Heart right ventricle (tissue), 16 donors: Measurements from ENCODE around the gene SYCP2. TPM values are rescaled to one million over a fixed set of nuclear protein-coding genes. Genes with fewer than 3 reads are reported as not detected.

Experiments used
- ATAC-seq, 8 donors: fragments of 200-7000 bp; cut with Tn5 transposase; one replicate each; pipeline ENCODE4 v1.9.1; 2020; ENCODE audit warnings: mild to moderate bottlenecking in 8 of 8, moderate library complexity in 8 of 8, moderate number of reproducible peaks in 1 of 8
- DNase-seq, 2 donors: peaks; one replicate each; pipeline ENCODE4 v3.0.0-alpha.2; 2020
- H3K27ac ChIP-seq, 10 donors: fragments of 200-600 bp; sonication (generic) in 2 of 10; one replicate each; pipeline versions ENCODE4 v1.5.0 to v1.8.0; 2020 to 2022; ENCODE audit warnings: mild to moderate bottlenecking in 3 of 10
- H3K27me3 ChIP-seq, 7 donors: fragments of 200-600 bp; one replicate each; pipeline ENCODE4 v1.8.0; 2021 to 2022; ENCODE audit warnings: mild to moderate bottlenecking in 2 of 7
- H3K36me3 ChIP-seq, 9 donors: fragments of 200-600 bp; sonication (generic) in 1 of 9; one replicate each; pipeline versions ENCODE4 v1.5.0 to v1.8.0; 2020 to 2022; ENCODE audit warnings: mild to moderate bottlenecking in 2 of 9
- H3K4me1 ChIP-seq, 9 donors: fragments of 200-600 bp; sonication (generic) in 1 of 9; one replicate each; pipeline versions ENCODE4 v1.5.0 to v1.8.0; 2020 to 2022; ENCODE audit warnings: mild to moderate bottlenecking in 4 of 9
- H3K4me3 ChIP-seq, 10 donors: fragments of 200-600 bp; sonication (generic) in 2 of 10; one replicate each; pipeline versions ENCODE4 v1.5.0 to v1.8.0; 2020 to 2022; ENCODE audit warnings: mild to moderate bottlenecking in 7 of 10, moderate library complexity in 2 of 10
- H3K9me3 ChIP-seq, 11 donors: fragments of 200-600 bp in 10 of 11; sonication (generic) in 2 of 11; one replicate each; pipeline versions ENCODE4 v1.5.0 to v1.8.0; 2013 to 2022; ENCODE audit warnings: mild to moderate bottlenecking in 2 of 11, control low read depth in 1 of 11, moderate library complexity in 1 of 11
- CTCF ChIP-seq, 9 donors: fragments of 200-600 bp; sonication (generic) in 2 of 9; IDR thresholded peaks; one replicate each; pipeline versions ENCODE4 v1.5.0 to v1.8.0; 2021 to 2022; ENCODE audit warnings: antibody characterized with exemption in 9 of 9, mild to moderate bottlenecking in 5 of 9, moderate library complexity in 1 of 9
- WGBS, 2 donors: extraction: QIAGEN DNeasy Blood & Tissue Kit; methylation state at CpG; one replicate each; pipeline ENCODE4 v1.1.7; 2013; ENCODE audit warnings: inconsistent platforms in 1 of 2; 5-methylcytosine and 5-hydroxymethylcytosine counted together
- intact Hi-C, 10 donors: fragments of 100-400 bp; cut with DNase I; formaldehyde crosslinking; loops; one replicate each; pipeline versions ENCODE4 v1.11.1 to v1.14.2; 2022
- polyA plus RNA-seq, 2 donors: library from polyadenylated mRNA; stranded (reverse); fragments of 200-250 nt; gene quantifications; one replicate each; pipeline ENCODE4 v1.2.3, GENCODE V29; 2013
- total RNA-seq, 10 donors: library from RNA; stranded (reverse); fragmentation: NEBNext Ultra II Directional in 3 of 10; extraction: Animal tissue kit (Norgen Biotek cat#: 25700) in 3 of 10; gene quantifications; one replicate each; pipeline versions ENCODE4 v1.2.1 to v1.2.4, GENCODE V29; 2021 to 2023
- donor health status: Arrhythmogenic right ventricular cardiomyopathy.
- donor health status: ischemic (EF 13 %, LVEDD 7.1; RV severe dilation, severe dysfunction).
- donor health status: healthy with polysubstance abuse.
- donor health status: DM: no; HTN: yes; CAD: no.
- donor health status: DM: no; HTN: no; CAD: no.
- donor health status: ischemic (EF 25% LVEDD 6.9; RV normal size, moderate dysfunction).
- donor health status: ischemic (EF 25% LVEDD 5.7; RV mildly dilated, moderate dysfunction).
- donor health status: healthy.
- donor health status: DM: yes; HTN: yes; CAD: no.
- donor health status: Ischemic cardiomyopathy.
- donor health status: ischemic (EF 35%, LVEDD 5.7; RV mildly dilated, moderate dysfunction).
- donor health status: nonischemic (EF 11% LVEDD 7.7; RV severe dilation, severe dysfunction).
- donor health status: DM: yes; HTN: yes; CAD: no.
- donor health status: PGD.
- donor health status: ischemic (EF 29% LVEDD 5.4; RV normal size, mild dysfunction).
- donor health status: nonischemic (EF 23%, LVEDD 6.1; RV moderate dilation, normal function).

Gene SYCP2
- total and polyA plus RNA-seq, 12 donors = 0.45 to 7.5 (median 0.93) TPM

GRCh38 chr20:59824711-59825562 is 108.5 kb downstream of the SYCP2 start:
- TF ChIP-seq CTCF (IDR thresholded peaks at IDR 0.05) = no peak
- no peak for ATAC-seq
- Histone ChIP-seq H3K9me3 (no peaks in the 10 kb centered on the region), H3K27me3 (peaks cover 0 to 5% (median 0%) of the 10 kb centered on the region in 7 donors), H3K27ac (no peak overlapping the region), H3K4me3 (no peak overlapping the region), H3K36me3 (no peaks in the 10 kb centered on the region), H3K4me1 (peaks cover 3 to 20% (median 13%) of the 10 kb centered on the region in 9 donors)
- intact Hi-C loops = no loop called here
- DNase-seq = no peak
- WGBS, 2 donors = 73 to 83% methylated on average over 8 of the region's 8 CpGs

GRCh38 chr20:59823491-59824259 is 109.8 kb downstream of the SYCP2 start:
- H3K27ac ChIP-seq = no peak overlapping the region

GRCh38 chr20:59823030-59823423 is 110.4 kb downstream of the SYCP2 start:
- H3K27ac ChIP-seq = no peak overlapping the region
- DNase-seq = no peak
- no peak overlapping the region for H3K4me3 ChIP-seq
- peaks cover 3 to 20% (median 12%) of the 10 kb centered on the region in 9 donors for H3K4me1 ChIP-seq
- H3K36me3 ChIP-seq = no peaks in the 10 kb centered on the region
- WGBS, 2 donors = 85 to 89% methylated on average over 9 of the region's 9 CpGs
- peaks cover 0 to 5% (median 0%) of the 10 kb centered on the region in 7 donors for H3K27me3 ChIP-seq
- TF ChIP-seq CTCF (IDR thresholded peaks at IDR 0.05) = no peak
- intact Hi-C loops = no loop called here
- H3K9me3 ChIP-seq = no peaks in the 10 kb centered on the region
- no peak for ATAC-seq

More at GRCh38 chr20:59823491-59824259, 109.8 kb downstream of the SYCP2 start:
- H3K27me3 ChIP-seq = peaks cover 0 to 5% (median 0%) of the 10 kb centered on the region in 7 donors
- H3K4me3 ChIP-seq = no peak overlapping the region
- no peaks in the 10 kb centered on the region for H3K36me3 ChIP-seq
- no peaks in the 10 kb centered on the region for H3K9me3 ChIP-seq
- DNase-seq (no peak), ATAC-seq (no peak)
- H3K4me1 ChIP-seq = peaks cover 3 to 20% (median 12%) of the 10 kb centered on the region in 9 donors
- TF ChIP-seq CTCF (IDR thresholded peaks at IDR 0.05) = no peak
- intact Hi-C loops = no loop called here
- 67 to 68% methylated on average over 8 of the region's 8 CpGs for WGBS, 2 donors

GRCh38 chr20:59822291-59823029 is 111.0 kb downstream of the SYCP2 start:
- intact Hi-C loops = no loop called here
- Histone ChIP-seq H3K4me3 (no peak overlapping the region), H3K4me1 (peaks cover 3 to 20% (median 12%) of the 10 kb centered on the region in 9 donors), H3K27ac (no peak overlapping the region), H3K27me3 (peaks cover 0 to 4% (median 0%) of the 10 kb centered on the region in 7 donors), H3K36me3 (no peaks in the 10 kb centered on the region), H3K9me3 (no peaks in the 10 kb centered on the region)
- ATAC-seq (no peak), DNase-seq (no peak)
- 85 to 86% methylated on average over 21 of the region's 21 CpGs for WGBS, 2 donors
- TF ChIP-seq CTCF (IDR thresholded peaks at IDR 0.05) = no peak
